Measurements from ENCODE around the gene YPEL5.

The YPEL5 gene

GRCh38 chr2:30139131-30139870 lies 7.5 kb upstream of the YPEL5 start:
- no peak for DNase-seq

- DNase-seq = no peak
Observed at GRCh38 chr2:30141136-30141535, 5.7 kb upstream of the YPEL5 start.

GRCh38 chr2:30144260-30144659 lies 2.5 kb upstream of the YPEL5 start:
- no peak for DNase-seq

- DNase-seq = peak; percentile 50
Observed at GRCh38 chr2:30144951-30145350, 1.9 kb upstream of the YPEL5 start.

- DNase-seq = peak; percentile 54
Observed at GRCh38 chr2:30145826-30146336, 926 bp upstream of the YPEL5 start.

- no peak for DNase-seq
Observed at GRCh38 chr2:30147196-30147714, 448 bp downstream of the YPEL5 start.

- peak; percentile 79 for DNase-seq
Observed at GRCh38 chr2:30147715-30148610, 1.2 kb downstream of the YPEL5 start.

GRCh38 chr2:30148850-30149249 lies 2.0 kb downstream of the YPEL5 start:
- peak; percentile 30 for DNase-seq

GRCh38 chr2:30149513-30149912 lies 2.7 kb downstream of the YPEL5 start:
- peak; percentile 56 for DNase-seq

GRCh38 chr2:30149976-30150375 lies 3.2 kb downstream of the YPEL5 start:
- DNase-seq = no peak

- DNase-seq = peak; percentile 18
Observed at GRCh38 chr2:30150786-30151185, 4.0 kb downstream of the YPEL5 start.

GRCh38 chr2:30152385-30152784 lies 5.6 kb downstream of the YPEL5 start:
- no peak for DNase-seq

GRCh38 chr2:30155202-30155601 lies 8.4 kb downstream of the YPEL5 start:
- no peak for DNase-seq

- DNase-seq = no peak
Observed at GRCh38 chr2:30155889-30156658, 9.3 kb downstream of the YPEL5 start.

GRCh38 chr2:30157616-30158015 lies 10.8 kb downstream of the YPEL5 start:
- DNase-seq = no peak

- DNase-seq = no peak
Observed at GRCh38 chr2:30159766-30160165, 13.0 kb downstream of the YPEL5 start.

GRCh38 chr2:30161929-30162706 lies 15.3 kb downstream of the YPEL5 start:
- no peak for DNase-seq

- no peak for DNase-seq
Observed at GRCh38 chr2:30162806-30163205, 16.0 kb downstream of the YPEL5 start.

GRCh38 chr2:30164131-30164925 lies 17.5 kb downstream of the YPEL5 start:
- no peak for DNase-seq

GRCh38 chr2:30165050-30165520 lies 18.3 kb downstream of the YPEL5 start:
- DNase-seq = peak; percentile 95

- no peak for DNase-seq
Observed at GRCh38 chr2:30165617-30166016, 18.8 kb downstream of the YPEL5 start.

All from OCI-M1 (cell line).